Vagina (tissue), 2 donors: Measurements from ENCODE around the gene TRDMT1.

Experiments
- POLR2A ChIP-seq, 2 donors: fragments of 450-650 bp; IDR thresholded peaks; one replicate each; pipeline ENCODE4 v1.6.1; 2017; ENCODE audit warnings: antibody characterized with exemption in 2 of 2, mild to moderate bottlenecking in 2 of 2, moderate library complexity in 2 of 2
- POLR2AphosphoS5 ChIP-seq, 2 donors: sonication (generic); formaldehyde crosslinking; IDR thresholded peaks; one replicate each; pipeline ENCODE4 v1.9.0; 2017; ENCODE audit warnings: antibody characterized with exemption in 2 of 2, mild to moderate bottlenecking in 2 of 2, low read depth in 1 of 2; ENCODE audit not compliant: insufficient read depth in 1 of 2
- TF ChIP-seq, protein P1 (sequence below), 3 experiments: fragments of 450-650 bp in 2 of 3; fragments of 200-600 bp in 1 of 3; sonication (generic) in 1 of 3; IDR thresholded peaks; one replicate each; pipeline ENCODE4 v1.5.1; 2017 to 2019; ENCODE audit warnings: antibody characterized with exemption in 3 of 3, mild to moderate bottlenecking in 2 of 3, moderate library complexity in 2 of 3

DNA sequence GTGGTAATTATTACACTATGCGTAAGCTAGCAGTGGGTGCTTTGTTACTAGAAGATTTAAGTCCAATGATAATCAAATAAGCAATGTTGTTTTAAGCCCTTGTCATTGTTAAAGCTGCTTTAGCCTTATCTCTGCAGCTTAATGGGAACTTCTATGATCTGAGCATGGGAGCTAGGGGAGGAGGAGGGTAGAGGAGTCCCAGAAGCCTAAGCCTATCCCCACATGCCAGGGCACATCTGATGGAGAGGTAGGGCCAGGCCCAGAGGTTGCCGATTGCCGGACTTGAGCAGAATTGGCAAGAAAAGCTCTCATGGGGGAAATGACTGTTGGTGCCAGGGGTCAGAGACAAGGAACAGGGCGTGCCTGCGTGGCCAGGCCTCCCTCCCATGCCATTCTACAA lies 85.3 kb downstream of the TRDMT1 start:
- TF ChIP-seq POLR2A (IDR thresholded peaks at IDR 0.05) (no peak), POLR2AphosphoS5 (IDR thresholded peaks at IDR 0.05; ENCODE audit: insufficient read depth in 1 of 2, low read depth in 1 of 2) (no peak)
- TF ChIP-seq, protein P1, sequence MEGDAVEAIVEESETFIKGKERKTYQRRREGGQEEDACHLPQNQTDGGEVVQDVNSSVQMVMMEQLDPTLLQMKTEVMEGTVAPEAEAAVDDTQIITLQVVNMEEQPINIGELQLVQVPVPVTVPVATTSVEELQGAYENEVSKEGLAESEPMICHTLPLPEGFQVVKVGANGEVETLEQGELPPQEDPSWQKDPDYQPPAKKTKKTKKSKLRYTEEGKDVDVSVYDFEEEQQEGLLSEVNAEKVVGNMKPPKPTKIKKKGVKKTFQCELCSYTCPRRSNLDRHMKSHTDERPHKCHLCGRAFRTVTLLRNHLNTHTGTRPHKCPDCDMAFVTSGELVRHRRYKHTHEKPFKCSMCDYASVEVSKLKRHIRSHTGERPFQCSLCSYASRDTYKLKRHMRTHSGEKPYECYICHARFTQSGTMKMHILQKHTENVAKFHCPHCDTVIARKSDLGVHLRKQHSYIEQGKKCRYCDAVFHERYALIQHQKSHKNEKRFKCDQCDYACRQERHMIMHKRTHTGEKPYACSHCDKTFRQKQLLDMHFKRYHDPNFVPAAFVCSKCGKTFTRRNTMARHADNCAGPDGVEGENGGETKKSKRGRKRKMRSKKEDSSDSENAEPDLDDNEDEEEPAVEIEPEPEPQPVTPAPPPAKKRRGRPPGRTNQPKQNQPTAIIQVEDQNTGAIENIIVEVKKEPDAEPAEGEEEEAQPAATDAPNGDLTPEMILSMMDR (IDR thresholded peaks at IDR 0.05): no peak
